ENCODE measurements around the gene C2CD4C.
A peak's percentile ranks its signal among the peaks of the same experiment; 100 is the strongest.
"Not testable (repeated sequence)": the region's sequence is repeated elsewhere in the genome, so short reads cannot be mapped to it uniquely, and the experiment has no call there.

C2CD4C gene

DNA sequence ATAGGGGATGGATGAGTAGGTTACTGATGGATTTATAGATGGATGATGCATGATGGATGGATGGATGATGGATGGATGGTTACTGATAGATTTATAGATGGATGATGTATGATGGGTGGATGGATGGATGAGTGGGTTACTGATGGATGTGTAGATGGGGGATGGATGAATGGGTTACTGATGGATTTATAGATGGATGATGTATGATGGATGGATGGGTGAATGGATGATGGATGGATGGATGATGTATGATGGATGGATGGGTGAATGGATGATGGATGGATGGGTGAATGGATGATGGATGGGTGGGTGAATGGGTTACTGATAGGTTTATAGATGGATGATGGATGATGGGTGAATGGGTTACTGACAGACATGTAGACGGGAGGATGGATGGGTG lies 6.3 kb upstream of the C2CD4C start:
- DNase-seq (ENCODE audit: low spot score) (no peak), FAIRE-seq (no peak)

DNA sequence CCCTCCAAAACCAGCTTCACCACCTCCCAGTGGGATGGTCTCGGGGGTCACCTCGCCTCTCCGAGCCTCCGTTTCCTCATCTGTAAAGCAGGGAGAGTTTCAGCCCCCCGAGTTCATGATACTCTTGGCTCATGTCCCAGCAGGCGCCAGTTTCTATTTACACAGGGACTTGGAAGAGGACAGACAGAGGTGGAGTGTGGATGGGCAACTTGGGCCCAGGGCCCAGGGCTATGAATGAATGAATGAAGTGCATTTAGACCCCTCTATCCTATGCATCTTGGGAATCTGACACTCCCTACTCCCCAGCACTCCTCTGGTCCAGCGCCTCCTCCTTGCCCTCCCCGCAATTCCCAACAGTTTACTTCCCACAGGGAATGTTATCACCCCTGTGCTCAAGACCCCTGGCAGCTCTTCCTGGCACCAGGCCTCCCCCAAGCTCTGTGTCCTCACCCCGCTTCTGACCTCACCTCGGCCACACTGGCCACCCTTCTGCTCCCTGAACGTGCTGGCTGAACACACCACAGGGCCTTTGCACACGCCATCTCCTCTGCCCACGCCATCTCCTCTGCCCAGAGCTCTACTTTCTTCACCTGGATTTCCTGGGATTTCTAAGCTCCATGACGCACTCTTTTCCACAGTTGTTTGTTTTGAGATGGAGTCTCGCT lies 4.9 kb upstream of the C2CD4C start:
- DNase-seq (ENCODE audit: low spot score) (no peak), FAIRE-seq (no peak)

DNA sequence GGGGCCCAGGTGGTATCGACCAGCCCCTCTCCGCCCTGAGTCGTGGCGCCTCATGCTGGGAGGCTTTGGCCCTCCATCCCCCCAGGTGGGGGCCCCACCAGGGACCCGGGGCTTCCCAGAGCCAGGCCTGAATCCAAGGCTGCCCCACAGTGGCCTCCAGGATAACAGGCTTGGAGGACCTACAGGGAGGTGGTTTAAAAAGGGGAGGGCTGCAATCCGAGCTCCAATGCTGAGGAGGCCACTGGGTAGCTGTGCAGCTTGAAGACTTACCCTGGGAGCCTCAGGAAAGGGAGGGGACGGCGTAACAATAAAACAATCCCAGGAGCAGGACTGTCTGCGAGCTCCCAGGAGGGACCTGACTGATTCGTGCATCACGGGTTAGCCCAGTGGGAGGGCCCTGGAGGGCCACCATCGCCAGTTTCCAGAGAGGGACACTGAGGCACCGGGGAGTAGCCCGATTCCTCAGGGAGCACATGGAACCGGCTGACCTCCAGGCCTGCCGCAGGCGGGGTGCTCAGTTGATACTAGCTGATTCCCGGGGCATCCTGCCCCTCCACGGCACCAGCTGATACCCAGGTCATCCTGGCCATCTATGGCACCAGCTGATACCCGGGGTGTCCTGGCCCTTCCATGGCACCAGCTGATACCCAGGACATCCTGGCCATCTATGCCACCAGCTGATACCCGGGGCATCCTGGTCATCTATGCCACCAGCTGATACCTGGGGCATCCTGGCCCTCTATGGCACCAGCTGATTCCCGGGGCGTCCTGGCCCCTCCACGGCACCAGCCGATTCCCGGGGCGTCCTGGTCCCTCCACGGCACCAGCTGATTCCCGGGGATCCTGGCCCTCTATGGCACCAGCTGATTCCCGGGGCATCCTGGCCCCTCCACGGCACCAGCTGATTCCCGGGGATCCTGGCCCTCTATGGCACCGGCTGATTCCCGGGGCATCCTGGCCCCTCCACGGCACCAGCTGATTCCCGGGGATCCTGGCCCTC lies 3.7 kb upstream of the C2CD4C start:
- FAIRE-seq (no peak), DNase-seq (ENCODE audit: low spot score) (no peak)

GRCh38 chr19:411723-412355 lies 2.9 kb upstream of the C2CD4C start:
- no peak for DNase-seq (ENCODE audit: low spot score)
- no peak for FAIRE-seq

DNA sequence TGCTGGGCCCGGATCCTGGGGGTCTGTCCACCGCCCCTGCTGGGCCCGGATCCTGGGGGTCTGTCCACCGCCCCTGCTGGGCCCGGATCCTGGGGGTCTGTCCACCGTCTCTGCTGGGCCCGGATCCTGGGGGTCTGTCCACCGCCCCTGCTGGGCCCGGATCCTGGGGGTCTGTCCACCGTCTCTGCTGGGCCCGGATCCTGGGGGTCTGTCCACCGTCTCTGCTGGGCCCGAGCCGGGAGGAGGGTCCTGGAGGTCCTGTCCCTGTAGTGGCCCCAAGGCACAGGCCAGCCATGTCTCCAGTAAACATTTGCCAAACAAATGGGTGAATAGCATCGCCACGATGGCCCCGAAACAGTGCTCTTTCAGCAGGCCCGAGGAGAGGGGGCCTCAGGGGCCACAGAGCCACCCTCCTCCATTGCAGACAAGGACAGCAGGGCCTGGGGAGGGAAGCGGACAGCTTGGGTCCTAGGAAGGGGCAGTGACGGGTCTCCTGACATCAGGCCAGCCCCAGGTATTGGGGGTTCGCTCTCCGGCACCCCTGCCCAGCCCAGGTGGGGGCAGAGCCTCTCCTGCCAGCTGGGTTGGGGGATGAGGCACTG lies 2.3 kb upstream of the C2CD4C start:
- not testable (repeated sequence) for DNase-seq (ENCODE audit: low spot score); FAIRE-seq

GRCh38 chr19:410243-410781 lies 1.4 kb upstream of the C2CD4C start:
- DNase-seq (ENCODE audit: low spot score) (no peak), FAIRE-seq (no peak)

DNA sequence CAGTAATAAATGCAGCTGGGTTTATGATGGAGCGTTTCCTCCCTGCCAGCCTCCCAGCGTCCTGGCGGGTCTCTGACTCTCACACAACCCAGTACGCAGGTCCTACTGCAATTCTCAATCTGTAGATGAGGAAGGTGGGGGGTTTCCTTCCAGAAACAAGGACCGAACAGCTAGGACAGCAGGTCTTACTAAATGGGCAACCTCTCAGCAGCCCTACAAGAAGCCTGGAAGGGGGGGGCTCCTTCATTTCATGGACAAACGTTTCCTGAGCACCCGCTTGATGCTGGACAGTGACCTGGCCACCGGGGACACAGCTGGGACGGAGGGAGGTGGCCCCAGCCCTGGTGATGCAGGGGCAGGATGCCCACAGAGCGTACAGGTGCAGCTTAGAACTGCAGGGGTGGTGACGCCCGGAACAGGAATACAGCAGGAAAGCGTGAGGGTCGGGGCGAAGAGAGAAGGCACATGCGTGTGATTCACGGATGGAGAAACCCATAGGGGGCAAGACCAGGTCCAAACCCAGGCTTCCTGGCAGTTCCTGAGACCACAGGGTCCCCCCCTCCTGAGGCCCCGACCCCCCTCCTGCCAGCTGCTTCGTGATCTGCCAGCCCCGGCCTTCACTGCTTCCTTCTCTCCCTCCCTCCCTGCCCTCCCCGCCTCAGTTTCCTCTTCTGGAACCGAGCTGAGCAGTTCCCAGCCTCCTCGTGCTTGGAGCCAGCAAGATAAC lies 732 bp upstream of the C2CD4C start:
- FAIRE-seq: no peak

GRCh38 chr19:408441-408901 lies 476 bp downstream of the C2CD4C start:
- DNase-seq (ENCODE audit: low spot score) (peak; percentile 69), FAIRE-seq (no peak)

More for the DNA sequence above, 732 bp upstream of the C2CD4C start:
- DNase-seq (ENCODE audit: low spot score): no peak

DNA sequence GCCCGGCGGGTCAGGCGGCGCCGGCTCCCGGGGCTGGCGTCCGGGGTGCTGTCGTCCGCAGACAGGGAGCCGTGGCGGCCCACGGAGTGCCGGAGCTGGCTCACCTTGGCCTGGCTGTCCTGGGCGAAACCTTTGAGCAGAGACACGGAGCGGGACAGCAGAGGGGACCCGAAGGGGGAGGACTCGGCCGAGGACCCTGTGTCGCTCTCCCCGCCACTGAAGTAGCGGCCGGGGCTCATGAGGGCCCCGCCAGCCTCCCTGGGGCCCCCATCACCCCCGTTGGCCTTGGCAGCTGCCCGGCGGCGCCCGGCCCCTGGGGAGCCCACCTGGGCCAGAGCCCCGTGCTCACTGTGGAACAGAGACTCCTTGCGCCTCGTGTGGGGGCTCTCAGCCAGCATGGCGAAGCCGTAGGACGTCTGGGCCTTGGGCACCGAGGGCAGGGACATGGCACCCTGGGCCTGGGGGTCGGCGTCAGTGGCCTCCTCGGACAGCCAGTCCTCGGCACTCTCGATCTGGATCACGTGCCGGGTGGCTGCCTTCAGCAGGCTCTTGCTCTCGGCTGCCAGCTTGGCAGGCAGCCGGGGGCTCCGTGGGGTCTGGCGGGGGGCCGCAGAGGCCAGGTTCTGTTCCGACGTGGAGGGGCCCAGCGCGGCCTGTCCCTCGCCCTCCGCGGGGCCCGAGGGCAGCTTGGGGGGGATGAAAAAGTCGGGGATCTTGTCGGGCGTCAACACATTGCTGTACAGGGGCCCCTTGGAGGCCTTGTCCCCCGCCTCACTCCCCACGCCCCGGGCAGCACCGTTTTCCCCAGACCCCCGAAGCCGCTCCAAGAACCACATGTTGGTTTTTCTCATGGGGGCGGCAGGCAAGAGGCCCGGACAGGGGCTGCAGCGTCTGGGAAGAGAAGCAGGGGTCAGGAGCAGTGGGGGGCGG lies 1.2 kb downstream of the C2CD4C start:
- FAIRE-seq (no peak), DNase-seq (ENCODE audit: low spot score) (no peak)

GRCh38 chr19:406971-407510 lies 1.9 kb downstream of the C2CD4C start:
- FAIRE-seq (no peak), DNase-seq (ENCODE audit: low spot score) (no peak)

GRCh38 chr19:406135-406781 lies 2.7 kb downstream of the C2CD4C start:
- no peak for FAIRE-seq
- DNase-seq (ENCODE audit: low spot score): no peak

DNA sequence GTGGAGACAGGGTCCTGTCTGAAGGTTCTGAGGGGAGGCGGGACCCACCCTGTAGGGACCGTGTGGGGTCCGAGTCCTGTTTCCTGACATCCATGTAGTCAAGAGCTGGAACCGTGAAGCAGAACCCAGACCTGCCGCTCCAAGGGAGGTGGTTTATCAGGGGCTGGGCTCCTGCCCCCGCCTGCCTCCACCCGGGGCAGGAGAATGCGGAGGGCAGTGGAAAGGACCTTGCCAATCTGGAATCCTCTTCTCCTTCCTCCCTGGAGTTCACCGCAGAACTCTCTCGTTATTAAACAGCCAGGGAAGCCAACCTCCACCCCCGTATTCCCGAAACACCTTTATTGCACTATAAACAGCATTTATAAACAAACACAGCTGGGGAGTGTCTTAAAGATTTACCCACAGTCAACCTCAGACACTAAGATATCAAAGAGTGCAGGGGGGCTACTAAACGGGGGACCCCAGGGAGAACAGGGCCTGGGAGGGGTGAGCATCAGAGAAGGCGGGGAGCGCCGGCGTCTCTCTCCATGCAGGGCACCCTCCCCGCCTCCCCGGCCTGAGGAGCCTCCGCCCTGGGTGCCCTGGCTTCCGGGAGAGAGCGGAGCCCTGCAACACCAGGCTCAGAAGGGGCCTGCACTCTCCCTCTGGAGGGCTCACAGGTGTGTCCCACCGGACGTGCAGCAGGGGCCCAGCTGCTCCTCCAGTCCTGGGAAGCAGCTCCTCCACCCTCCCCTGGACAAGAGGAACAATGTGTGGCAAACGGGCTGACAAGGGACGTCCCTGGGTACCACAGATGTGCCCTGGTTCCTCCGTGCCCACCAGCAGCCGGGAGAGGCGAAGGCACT lies 3.6 kb downstream of the C2CD4C start:
- DNase-seq (ENCODE audit: low spot score) (no peak), FAIRE-seq (no peak)

DNA sequence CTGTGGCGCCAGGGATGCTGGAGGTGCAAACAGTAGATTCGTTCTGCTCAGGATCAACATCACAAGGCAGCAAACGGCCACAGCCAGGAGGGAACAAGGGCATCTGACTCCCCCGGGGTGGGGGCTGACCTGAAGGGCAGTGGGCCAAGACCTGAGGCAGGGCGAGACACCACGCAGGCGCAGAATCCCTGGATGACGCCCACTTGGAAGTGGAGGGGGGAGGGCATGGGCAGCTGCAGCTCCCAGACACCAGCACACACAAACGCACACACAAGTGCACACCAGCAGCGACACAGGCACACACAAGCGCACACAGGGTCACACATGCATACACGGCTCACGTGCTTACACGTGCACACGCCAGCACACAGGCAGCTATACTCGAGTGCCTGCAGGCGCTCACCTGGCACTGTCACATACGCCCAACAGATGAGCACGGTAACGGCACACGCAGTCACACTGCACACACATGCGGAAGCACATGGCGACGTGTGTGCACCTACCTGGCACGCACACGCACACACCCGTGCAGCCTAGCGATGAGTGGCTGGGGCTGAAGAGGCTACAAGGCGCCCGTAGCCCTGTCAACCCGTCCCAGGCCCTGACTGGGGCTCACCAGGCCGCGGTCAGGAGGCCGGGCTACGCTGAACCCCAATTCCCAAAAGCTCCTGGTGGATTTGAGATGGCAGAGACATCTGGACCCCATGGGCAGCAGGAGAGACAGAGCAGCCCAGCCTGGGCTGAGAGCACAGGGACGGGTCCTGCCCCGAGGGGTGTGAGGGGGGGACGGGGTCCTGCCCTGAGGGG lies 5.5 kb downstream of the C2CD4C start:
- no peak for DNase-seq (ENCODE audit: low spot score)
- peak; percentile 66 for FAIRE-seq

DNA sequence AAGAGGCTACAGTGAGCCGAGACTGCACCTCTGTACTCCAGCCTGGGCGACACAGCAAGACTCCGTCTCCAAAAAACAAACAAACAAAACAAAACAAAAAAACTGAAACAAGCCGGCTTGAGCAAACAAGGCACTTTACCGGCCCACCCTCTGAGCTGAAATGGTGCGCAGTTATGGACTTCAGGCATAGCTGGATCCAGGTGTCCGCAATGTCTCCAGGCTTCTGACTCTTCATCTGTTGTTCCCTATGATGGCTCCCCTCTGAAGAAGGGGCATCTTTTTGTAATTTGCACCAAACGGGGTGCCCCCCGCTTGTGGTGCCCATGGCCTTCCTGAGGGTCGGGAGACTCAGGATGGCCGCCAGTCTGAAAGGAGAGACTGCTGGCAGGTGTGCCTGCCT lies 6.2 kb downstream of the C2CD4C start:
- FAIRE-seq: no peak

DNA sequence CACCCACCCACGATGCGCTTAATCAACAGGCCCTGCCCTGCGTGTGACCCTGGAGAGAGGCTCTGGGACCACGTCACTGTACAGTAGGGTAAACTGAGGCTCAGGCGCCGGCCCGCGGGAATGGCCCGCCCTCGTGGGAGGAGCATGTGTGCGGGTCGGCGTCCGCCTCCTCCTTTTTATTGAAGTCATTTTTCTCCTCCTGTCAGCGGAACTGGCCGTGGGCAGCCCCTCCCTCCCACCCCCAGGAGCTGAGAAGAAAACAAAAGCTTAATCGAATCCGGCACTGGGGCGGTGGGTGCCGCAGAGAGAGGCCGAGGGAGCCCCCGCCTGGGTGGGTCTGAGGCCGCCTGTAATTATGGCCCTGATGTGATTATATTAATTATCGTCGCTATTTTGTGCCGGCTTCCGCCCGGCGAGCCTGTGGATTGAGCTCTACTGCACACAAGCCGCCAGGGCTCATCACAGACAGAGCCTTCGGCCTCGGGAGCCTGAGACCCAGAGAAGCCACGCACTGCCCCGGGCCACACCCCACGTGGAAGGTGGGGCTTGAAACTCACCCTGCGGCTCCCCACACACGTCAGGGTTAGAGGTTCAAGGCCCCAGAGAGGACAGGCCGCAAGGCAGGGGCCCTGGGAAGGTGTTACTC lies 7.0 kb downstream of the C2CD4C start:
- no peak for DNase-seq (ENCODE audit: low spot score)
- FAIRE-seq: no peak

More for the DNA sequence above, 6.2 kb downstream of the C2CD4C start:
- no peak for DNase-seq (ENCODE audit: low spot score)
